Right lobe of liver (tissue), 6 donors: ENCODE measurements around the gene NPHS1. TPM values are rescaled to one million over a fixed set of nuclear protein-coding genes. Genes with fewer than 3 reads are reported as not detected.

Experiments
- ATAC-seq, 4 donors: fragments of 200-7000 bp; cut with Tn5 transposase; one replicate each; pipeline ENCODE4 v1.9.1; 2020; ENCODE audit warnings: mild to moderate bottlenecking in 4 of 4, moderate library complexity in 4 of 4
- DNase-seq, 3 donors: peaks; one replicate each; pipeline ENCODE4 v3.0.0-alpha.2; 2020
- H3K27ac ChIP-seq, 3 donors: fragments of 200-600 bp; one replicate each; pipeline ENCODE4 v1.8.0; 2022
- H3K27me3 ChIP-seq, 2 donors: fragments of 200-600 bp; one replicate each; pipeline ENCODE4 v1.8.0; 2022
- H3K36me3 ChIP-seq, 4 donors: fragments of 200-600 bp; sonication (generic) in 1 of 4; one replicate each; pipeline versions ENCODE4 v1.5.1 to v1.8.0; 2017 to 2022; ENCODE audit warnings: control low read depth in 1 of 4
- H3K4me1 ChIP-seq, 4 donors: fragments of 200-600 bp; sonication (generic) in 1 of 4; one replicate each; pipeline versions ENCODE4 v1.5.1 to v1.8.0; 2017 to 2022; ENCODE audit warnings: control low read depth in 1 of 4
- H3K4me3 ChIP-seq, 3 donors: fragments of 200-600 bp; one replicate each; pipeline ENCODE4 v1.8.0; 2022
- H3K9me3 ChIP-seq, 4 donors: fragments of 200-600 bp; sonication (generic) in 1 of 4; one replicate each; pipeline versions ENCODE4 v1.5.1 to v1.8.0; 2017 to 2022; ENCODE audit warnings: control low read depth in 1 of 4
- POLR2A ChIP-seq: fragments of 450-650 bp; IDR thresholded peaks from one replicate; pipeline ENCODE4 v1.6.1; 2017; ENCODE audit warnings: antibody characterized with exemption, mild to moderate bottlenecking
- WGBS: methylation state at CpG from one replicate; pipeline ENCODE4 v1.1.6; 2018; ENCODE audit warnings: low coverage, low lambda C conversion rate; ENCODE audit not compliant: insufficient coverage; ENCODE audit errors: missing lambda C conversion rate; 5-methylcytosine and 5-hydroxymethylcytosine counted together
- intact Hi-C, 2 donors: fragments of 100-400 bp; cut with DNase I; formaldehyde crosslinking; loops; one replicate each; pipeline versions ENCODE4 v1.11.2 to v1.14.1; 2022
- total RNA-seq, 6 experiments: library from RNA; depleted of rRNA in 2 of 6; stranded (reverse); fragments of >200 nt in 2 of 6; fragmentation: NEBNext Ultra II Directional in 3 of 6; extraction: Animal tissue kit (Norgen Biotek cat#: 25700) in 3 of 6; gene quantifications; one replicate each; pipeline versions ENCODE4 v1.1.0 to v1.2.4, GENCODE V29; 2016 to 2023
- TF ChIP-seq, protein P1 (sequence below), 4 donors: fragments of 200-600 bp in 3 of 4; fragments of 450-650 bp in 1 of 4; IDR thresholded peaks; one replicate each; pipeline versions ENCODE4 v1.5.1 to v1.8.0; 2016 to 2022; ENCODE audit warnings: antibody characterized with exemption in 4 of 4, mild to moderate bottlenecking in 2 of 4
- donor health status: DM: no; HTN: yes; CAD: no.
- donor health status: DM: no; HTN: no; CAD: no.
- donor health status: DM: no; HTN: no; CAD: no.
- donor health status: DM: no; HTN: yes; CAD: no.
- donor health status: DM: no; HTN: yes; CAD: no.

The NPHS1 gene
- total RNA-seq, 6 experiments from 2014 or later = not detected

DNA sequence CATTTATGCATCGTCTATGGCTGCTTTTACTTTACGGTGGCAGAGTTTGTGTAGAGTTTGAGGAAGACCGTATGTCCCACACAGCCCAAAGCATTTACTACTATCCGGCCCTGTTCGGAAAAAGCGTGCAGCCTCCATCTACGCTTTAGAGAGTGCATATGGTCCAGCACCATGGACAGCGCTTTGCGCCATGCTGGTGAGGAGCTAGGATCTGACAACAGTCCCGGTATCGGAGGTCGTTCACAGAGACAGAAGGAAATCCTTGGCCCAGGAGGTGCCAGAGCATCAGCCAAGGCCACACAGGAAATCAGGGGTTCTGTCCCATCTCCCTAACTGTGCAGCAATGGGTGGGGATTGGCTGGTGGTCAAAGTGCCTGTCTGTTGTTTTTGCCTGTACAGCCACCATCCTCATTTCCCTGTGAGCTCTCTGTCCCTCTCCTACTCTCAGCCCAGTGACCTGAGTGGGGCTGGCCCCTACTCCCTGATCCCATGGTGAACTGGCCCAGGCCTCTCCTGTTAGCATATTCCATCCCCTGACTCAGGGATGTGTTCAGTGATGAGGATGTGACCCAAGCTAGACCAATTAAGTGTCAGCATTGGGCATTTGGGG, 23.5 kb downstream of the NPHS1 start:
- Histone ChIP-seq H3K36me3 (no peaks in the 10 kb centered on the region), H3K9me3 (no peaks in the 10 kb centered on the region), H3K4me3 (no peak overlapping the region), H3K27ac (no peak overlapping the region), H3K4me1 (no peaks in the 10 kb centered on the region), H3K27me3 (no peaks in the 10 kb centered on the region)
- WGBS = 12% methylated on average over 11 of the region's 12 CpGs
- DNase-seq (peak in 2 of 3 donors; percentile 67), ATAC-seq (peak; percentile 54 to 80 (median 71))
- intact Hi-C loops = loop anchor here in 1 of 2 donors (10.0 kb wide), 1 partner anchor 134 kb away; no protein-coding TSS in a partner anchor
- TF ChIP-seq, protein P1, sequence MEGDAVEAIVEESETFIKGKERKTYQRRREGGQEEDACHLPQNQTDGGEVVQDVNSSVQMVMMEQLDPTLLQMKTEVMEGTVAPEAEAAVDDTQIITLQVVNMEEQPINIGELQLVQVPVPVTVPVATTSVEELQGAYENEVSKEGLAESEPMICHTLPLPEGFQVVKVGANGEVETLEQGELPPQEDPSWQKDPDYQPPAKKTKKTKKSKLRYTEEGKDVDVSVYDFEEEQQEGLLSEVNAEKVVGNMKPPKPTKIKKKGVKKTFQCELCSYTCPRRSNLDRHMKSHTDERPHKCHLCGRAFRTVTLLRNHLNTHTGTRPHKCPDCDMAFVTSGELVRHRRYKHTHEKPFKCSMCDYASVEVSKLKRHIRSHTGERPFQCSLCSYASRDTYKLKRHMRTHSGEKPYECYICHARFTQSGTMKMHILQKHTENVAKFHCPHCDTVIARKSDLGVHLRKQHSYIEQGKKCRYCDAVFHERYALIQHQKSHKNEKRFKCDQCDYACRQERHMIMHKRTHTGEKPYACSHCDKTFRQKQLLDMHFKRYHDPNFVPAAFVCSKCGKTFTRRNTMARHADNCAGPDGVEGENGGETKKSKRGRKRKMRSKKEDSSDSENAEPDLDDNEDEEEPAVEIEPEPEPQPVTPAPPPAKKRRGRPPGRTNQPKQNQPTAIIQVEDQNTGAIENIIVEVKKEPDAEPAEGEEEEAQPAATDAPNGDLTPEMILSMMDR (IDR thresholded peaks at IDR 0.05) = no peak
- TF ChIP-seq POLR2A = no peak

DNA sequence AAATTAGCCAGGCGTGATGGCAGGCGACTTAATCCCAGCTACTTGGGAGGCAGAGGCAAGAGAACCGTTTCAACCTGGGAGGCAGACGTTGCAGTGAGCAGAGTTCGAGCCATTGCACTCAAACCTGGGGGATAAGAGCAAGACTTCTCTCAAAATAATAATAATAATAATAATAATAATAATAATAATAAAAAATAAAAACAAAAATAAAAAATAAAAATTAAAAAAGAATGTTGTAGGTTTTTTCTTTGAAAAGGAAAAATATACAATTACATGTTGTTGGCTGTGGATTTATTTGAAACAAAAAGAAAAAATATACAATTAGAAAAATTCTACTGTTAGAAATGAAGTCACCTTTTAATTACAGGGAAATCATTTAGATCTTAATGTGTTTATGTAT, 28.2 kb downstream of the NPHS1 start:
- ATAC-seq (no peak), DNase-seq (no peak)
- WGBS = 69% methylated on average over 5 of the region's 5 CpGs
- Histone ChIP-seq H3K36me3 (no peaks in the 10 kb centered on the region), H3K27ac (no peak overlapping the region), H3K9me3 (no peaks in the 10 kb centered on the region), H3K4me3 (no peak overlapping the region), H3K4me1 (peaks cover 0 to 6% (median 0%) of the 10 kb centered on the region in 4 donors), H3K27me3 (no peaks in the 10 kb centered on the region)
- no peak for TF ChIP-seq POLR2A
- TF ChIP-seq, protein P1 (IDR thresholded peaks at IDR 0.05) = no peak
- intact Hi-C loops = loop anchor here in 1 of 2 donors (10.0 kb wide), 1 partner anchor 129 kb away; no protein-coding TSS in a partner anchor

DNA sequence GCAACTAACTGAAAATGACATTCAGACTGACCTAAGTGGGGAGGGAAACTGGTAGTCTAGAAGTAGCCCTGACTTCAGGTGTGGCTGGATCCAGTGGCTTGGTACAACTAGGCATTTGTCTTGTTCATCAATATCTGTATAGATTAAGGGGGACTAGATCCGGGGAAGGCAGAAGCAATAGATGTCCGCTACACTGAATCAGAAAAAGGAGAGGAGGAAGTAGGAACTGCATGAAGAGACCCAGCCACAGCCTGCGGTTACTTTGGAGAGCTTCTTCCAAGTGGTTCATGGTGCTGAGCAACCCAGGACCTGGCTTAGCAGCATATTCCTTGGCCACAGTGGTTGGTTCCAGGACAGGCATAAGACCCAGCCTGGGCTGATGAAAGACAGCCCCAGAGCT, 29.7 kb downstream of the NPHS1 start:
- 67% methylated on average over 3 of the region's 3 CpGs for WGBS

DNA sequence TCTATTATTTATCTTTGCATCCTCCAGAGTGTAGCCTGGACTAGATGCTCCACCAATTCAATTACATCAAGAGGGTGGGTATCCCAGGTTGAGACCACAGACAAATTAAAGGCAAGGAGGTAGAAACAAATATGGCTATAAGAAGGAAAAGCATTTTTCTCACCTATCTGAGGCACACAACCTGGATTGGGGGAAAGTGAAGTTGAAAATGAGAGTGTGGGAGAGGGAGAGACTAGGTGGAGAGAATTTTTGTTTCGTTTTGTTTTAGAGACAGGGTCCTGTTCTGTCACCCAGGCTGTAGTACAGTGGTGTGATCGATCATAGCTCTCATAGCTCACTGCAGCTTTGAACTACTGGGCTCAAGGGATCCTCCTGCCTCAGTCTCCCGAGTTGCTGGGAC, 33.9 kb downstream of the NPHS1 start:
- DNase-seq (no peak), ATAC-seq (no peak)
- Histone ChIP-seq H3K4me1 (peaks cover 0 to 6% (median 0%) of the 10 kb centered on the region in 4 donors), H3K27me3 (no peaks in the 10 kb centered on the region), H3K9me3 (no peaks in the 10 kb centered on the region), H3K36me3 (no peaks in the 10 kb centered on the region), H3K4me3 (no peak overlapping the region), H3K27ac (no peak overlapping the region)
- intact Hi-C loops = no loop called here
- 77% methylated on average over 2 of the region's 3 CpGs for WGBS
- TF ChIP-seq, protein P1 (IDR thresholded peaks at IDR 0.05) = no peak
- TF ChIP-seq POLR2A = no peak

More for the DNA sequence above, 29.7 kb downstream of the NPHS1 start:
- Histone ChIP-seq H3K27ac (no peak overlapping the region), H3K4me3 (no peak overlapping the region), H3K4me1 (peaks cover 0 to 6% (median 0%) of the 10 kb centered on the region in 4 donors), H3K9me3 (no peaks in the 10 kb centered on the region), H3K36me3 (no peaks in the 10 kb centered on the region), H3K27me3 (no peaks in the 10 kb centered on the region)
- DNase-seq (no peak), ATAC-seq (no peak)
- TF ChIP-seq POLR2A = no peak
- TF ChIP-seq, protein P1 (IDR thresholded peaks at IDR 0.05) = no peak
- intact Hi-C loops = loop anchor here in 1 of 2 donors (10.0 kb wide), 1 partner anchor 128 kb away; no protein-coding TSS in a partner anchor
